K562 (cell line): ENCODE data around the gene DHX40. TPM values are rescaled to one million over a fixed set of nuclear protein-coding genes. Genes with fewer than 3 reads are reported as not detected.
A peak's percentile ranks its signal among the peaks of the same experiment; 100 is the strongest.

Experiments used
- ESRRB ChIP-seq: fragments of 250-450 bp; sonication (Bioruptor Pico); IDR thresholded peaks from 2 replicates; pipeline ENCODE4 v1.5.0; 2020; ENCODE audit warnings: mild to moderate bottlenecking, moderate library complexity, borderline replicate concordance
- FOXM1 ChIP-seq, 2 experiments: fragments of 450-650 bp in 1 of 2; sonication (generic) in 1 of 2; formaldehyde crosslinking in 1 of 2; IDR thresholded peaks; 2 replicates each; pipeline versions ENCODE4 v1.6.1 to v1.9.0; 2017 to 2022; ENCODE audit warnings: low read depth in 2 of 2, mild to moderate bottlenecking in 2 of 2, missing genetic modification reagents in 1 of 2, moderate library complexity in 1 of 2
- KLF1 ChIP-seq: fragments of 450-650 bp; IDR thresholded peaks from 2 replicates; pipeline ENCODE4 v1.6.1; 2016; ENCODE audit warnings: missing genetic modification characterization, missing compliant biosample characterization
- KLF10 ChIP-seq: fragments of 250-450 bp; sonication (Bioruptor Pico); IDR thresholded peaks from 2 replicates; pipeline ENCODE4 v1.6.1; 2021; ENCODE audit warnings: matching md5 sums
- MAFG ChIP-seq: fragments of 450-650 bp; conservative IDR thresholded peaks from 2 replicates; pipeline ENCODE4 v1.6.1; 2016; ENCODE audit warnings: missing genetic modification characterization, missing compliant biosample characterization
- NCOA4 ChIP-seq: fragments of 450-650 bp; IDR thresholded peaks from 2 replicates; pipeline ENCODE4 v1.6.1; 2018; ENCODE audit warnings: mild to moderate bottlenecking; ENCODE audit not compliant: partially characterized antibody
- NRF1 ChIP-seq, 2 experiments: fragments of 450-650 bp; IDR thresholded peaks in 1 of 2; conservative IDR thresholded peaks in 1 of 2; 2 replicates each; pipeline ENCODE4 v1.6.1; 2014; ENCODE audit warnings: mild to moderate bottlenecking in 2 of 2
- PCBP2 ChIP-seq: fragments of 200-400 bp; formaldehyde crosslinking; IDR thresholded peaks from 2 replicates; pipeline ENCODE4 v1.6.1; 2018; ENCODE audit warnings: low read length, low read depth, mild to moderate bottlenecking, moderate library complexity; ENCODE audit not compliant: poor library complexity, severe bottlenecking
- RB1 ChIP-seq: fragments of 450-650 bp; IDR thresholded peaks from 2 replicates; pipeline ENCODE4 v1.6.1; 2017; ENCODE audit warnings: low read depth, mild to moderate bottlenecking
- SFPQ ChIP-seq: fragments of 200-400 bp; formaldehyde crosslinking; IDR thresholded peaks from 2 replicates; pipeline ENCODE4 v1.6.1; 2017; ENCODE audit warnings: mild to moderate bottlenecking, low read depth, low read length, moderate library complexity
- TFE3 ChIP-seq: fragments of 450-650 bp; formaldehyde crosslinking; IDR thresholded peaks from 2 replicates; pipeline ENCODE4 v1.4.0; 2020; ENCODE audit warnings: mild to moderate bottlenecking, mixed read lengths
- THAP12 ChIP-seq: fragments of 250-450 bp; sonication (Bioruptor Pico); IDR thresholded peaks from 2 replicates; pipeline ENCODE4 v1.9.0; 2021; ENCODE audit warnings: mild to moderate bottlenecking, inconsistent platforms
- THRAP3 ChIP-seq: fragments of 450-650 bp; IDR thresholded peaks from 2 replicates; pipeline ENCODE4 v1.6.1; 2016; ENCODE audit warnings: mild to moderate bottlenecking, inconsistent platforms, borderline replicate concordance
- ZNF134 ChIP-seq: fragments of 250-450 bp; sonication (Bioruptor Pico); conservative IDR thresholded peaks from 2 replicates; pipeline ENCODE4 v1.4.0; 2020
- ZNF583 ChIP-seq: fragments of 250-450 bp; sonication (Bioruptor Pico); IDR thresholded peaks from 2 replicates; pipeline ENCODE4 v1.4.0; 2020
- polyA plus RNA-seq, 8 experiments: library from polyadenylated mRNA; depleted of rRNA in 4 of 8; stranded (reverse) in 5 of 8; unstranded in 3 of 8; fragments of >200 nt; fragmentation: Nextera tagmentation in 2 of 8; fragmentation: Illumina TruSeq in 1 of 8; extraction: Ambion mirVana in 2 of 8; extraction: Trizol in 1 of 8; gene quantifications; 2 replicates each; pipeline versions ENCODE4 v1.2.1 to v1.2.3, GENCODE V29; 2011 to 2014; ENCODE audit warnings: inconsistent platforms in 1 of 8, missing spikeins in 1 of 8
- total RNA-seq, 7 experiments: library from RNA; depleted of rRNA in 6 of 7; stranded (reverse); fragments of >200 nt in 6 of 7; fragmentation: Illumina TruSeq in 2 of 7; extraction: Trizol in 2 of 7; gene quantifications; 2 replicates each; pipeline versions ENCODE4 v1.2.1 to v1.2.3, GENCODE V29; 2011 to 2021; ENCODE audit warnings: low replicate concordance in 1 of 7
- TF ChIP-seq, protein P1 (sequence below), 2 experiments: fragments of 200-800 bp in 1 of 2; sonication (Bioruptor generic) in 1 of 2; sonication (generic) in 1 of 2; formaldehyde crosslinking in 1 of 2; IDR thresholded peaks in 1 of 2; conservative IDR thresholded peaks in 1 of 2; 2 replicates each; pipeline versions ENCODE4 v1.5.0 to v1.6.1; 2016 to 2020; ENCODE audit warnings: missing compliant biosample characterization in 1 of 2, missing genetic modification characterization in 1 of 2, missing genetic modification reagents in 1 of 2
- TF ChIP-seq, protein P2 (sequence below): sonication (generic); formaldehyde crosslinking; IDR thresholded peaks from 2 replicates; pipeline ENCODE4 v1.8.1; 2023; ENCODE audit warnings: mild to moderate bottlenecking, missing genetic modification reagents

Gene DHX40
- total and polyA plus RNA-seq, 9 of the 15 experiments (the other 6 are each of a cell fraction or from before 2014, with no cell fraction given) = 7.2 to 38.6 (median 18.7) TPM

DNA sequence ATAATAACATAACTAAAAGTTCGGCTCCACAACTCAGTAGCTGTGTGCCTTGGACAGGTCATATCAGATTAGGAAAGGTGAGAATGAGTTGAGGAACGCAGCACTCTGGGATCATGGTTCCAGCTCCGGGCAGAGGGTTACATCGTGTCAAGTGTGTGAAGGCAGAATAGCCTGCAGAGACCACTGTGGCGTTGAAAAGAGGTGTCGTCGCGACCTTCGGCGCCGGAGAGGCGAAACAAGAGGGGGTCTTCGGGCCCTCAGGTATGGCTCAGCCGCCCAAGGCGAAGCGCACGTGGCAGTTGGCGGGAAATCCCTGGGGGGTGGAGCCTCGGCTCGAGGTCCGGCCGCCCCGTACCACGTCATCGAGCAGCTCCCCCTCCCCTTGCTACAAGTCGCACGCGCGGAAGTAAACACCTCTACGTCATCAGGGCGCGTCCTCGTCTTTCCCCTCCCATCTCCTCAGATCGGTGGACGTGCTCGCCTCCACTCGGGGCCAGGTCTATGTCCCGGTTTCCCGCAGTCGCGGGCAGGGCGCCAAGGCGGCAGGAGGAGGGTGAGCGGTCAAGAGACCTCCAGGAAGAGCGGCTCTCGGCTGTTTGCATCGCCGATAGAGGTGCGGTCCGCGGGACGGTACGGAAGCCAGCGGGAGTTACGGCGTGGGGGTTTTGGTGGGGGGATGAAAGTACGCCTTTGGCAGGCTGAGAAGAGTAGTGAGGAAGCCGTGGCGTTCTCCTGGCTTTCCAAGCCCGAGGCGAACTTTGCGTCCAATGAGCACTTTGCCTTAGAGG lies at the start of gene DHX40 (continued):
- TF ChIP-seq, protein P1, sequence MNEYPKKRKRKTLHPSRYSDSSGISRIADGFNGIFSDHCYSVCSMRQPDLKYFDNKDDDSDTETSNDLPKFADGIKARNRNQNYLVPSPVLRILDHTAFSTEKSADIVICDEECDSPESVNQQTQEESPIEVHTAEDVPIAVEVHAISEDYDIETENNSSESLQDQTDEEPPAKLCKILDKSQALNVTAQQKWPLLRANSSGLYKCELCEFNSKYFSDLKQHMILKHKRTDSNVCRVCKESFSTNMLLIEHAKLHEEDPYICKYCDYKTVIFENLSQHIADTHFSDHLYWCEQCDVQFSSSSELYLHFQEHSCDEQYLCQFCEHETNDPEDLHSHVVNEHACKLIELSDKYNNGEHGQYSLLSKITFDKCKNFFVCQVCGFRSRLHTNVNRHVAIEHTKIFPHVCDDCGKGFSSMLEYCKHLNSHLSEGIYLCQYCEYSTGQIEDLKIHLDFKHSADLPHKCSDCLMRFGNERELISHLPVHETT (CRISPR knock-in tag; conservative IDR thresholded peaks at IDR 0.05 in 1 of 2, IDR thresholded peaks at IDR 0.05 in 1 of 2) = peak in 1 of 2 experiments; percentile 93; a peak in 2 of 4 replicates
- TF ChIP-seq MAFG (tag) (no peak), THRAP3 (no peak), THAP12 (CRISPR knock-in tag) (peak; percentile 74), PCBP2 (no peak), KLF1 (tag) (peak; percentile 57; the same call in 1 of the 2 replicates), FOXM1 (IDR thresholded peaks at IDR 0.05; ENCODE audit: low read depth) (peak; percentile 48; the same call in 1 of the 2 replicates), FOXM1 (CRISPR knock-in tag; IDR thresholded peaks at IDR 0.05; ENCODE audit: low read depth) (peak; percentile 99; the same call in 1 of the 2 replicates), ZNF583 (CRISPR knock-in tag) (peak; percentile 96), KLF10 (no peak), TFE3 (peak; percentile 17; the same call in 1 of the 2 replicates), SFPQ (no peak), RB1 (peak; percentile 99), NRF1 (conservative IDR thresholded peaks at IDR 0.05 in 1 of 2, IDR thresholded peaks at IDR 0.05 in 1 of 2) (peak; percentile 29 to 46; a peak in 3 of 4 replicates), ESRRB (0 out of 2 replicates have a peak, but pooled peaks have one; percentile 48), NCOA4 (no peak), ZNF134 (peak; percentile 70)
- TF ChIP-seq, protein P2, sequence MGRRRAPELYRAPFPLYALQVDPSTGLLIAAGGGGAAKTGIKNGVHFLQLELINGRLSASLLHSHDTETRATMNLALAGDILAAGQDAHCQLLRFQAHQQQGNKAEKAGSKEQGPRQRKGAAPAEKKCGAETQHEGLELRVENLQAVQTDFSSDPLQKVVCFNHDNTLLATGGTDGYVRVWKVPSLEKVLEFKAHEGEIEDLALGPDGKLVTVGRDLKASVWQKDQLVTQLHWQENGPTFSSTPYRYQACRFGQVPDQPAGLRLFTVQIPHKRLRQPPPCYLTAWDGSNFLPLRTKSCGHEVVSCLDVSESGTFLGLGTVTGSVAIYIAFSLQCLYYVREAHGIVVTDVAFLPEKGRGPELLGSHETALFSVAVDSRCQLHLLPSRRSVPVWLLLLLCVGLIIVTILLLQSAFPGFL = no peak
